ENCODE data around the gene LIMS2.

LIMS2 gene

DNA sequence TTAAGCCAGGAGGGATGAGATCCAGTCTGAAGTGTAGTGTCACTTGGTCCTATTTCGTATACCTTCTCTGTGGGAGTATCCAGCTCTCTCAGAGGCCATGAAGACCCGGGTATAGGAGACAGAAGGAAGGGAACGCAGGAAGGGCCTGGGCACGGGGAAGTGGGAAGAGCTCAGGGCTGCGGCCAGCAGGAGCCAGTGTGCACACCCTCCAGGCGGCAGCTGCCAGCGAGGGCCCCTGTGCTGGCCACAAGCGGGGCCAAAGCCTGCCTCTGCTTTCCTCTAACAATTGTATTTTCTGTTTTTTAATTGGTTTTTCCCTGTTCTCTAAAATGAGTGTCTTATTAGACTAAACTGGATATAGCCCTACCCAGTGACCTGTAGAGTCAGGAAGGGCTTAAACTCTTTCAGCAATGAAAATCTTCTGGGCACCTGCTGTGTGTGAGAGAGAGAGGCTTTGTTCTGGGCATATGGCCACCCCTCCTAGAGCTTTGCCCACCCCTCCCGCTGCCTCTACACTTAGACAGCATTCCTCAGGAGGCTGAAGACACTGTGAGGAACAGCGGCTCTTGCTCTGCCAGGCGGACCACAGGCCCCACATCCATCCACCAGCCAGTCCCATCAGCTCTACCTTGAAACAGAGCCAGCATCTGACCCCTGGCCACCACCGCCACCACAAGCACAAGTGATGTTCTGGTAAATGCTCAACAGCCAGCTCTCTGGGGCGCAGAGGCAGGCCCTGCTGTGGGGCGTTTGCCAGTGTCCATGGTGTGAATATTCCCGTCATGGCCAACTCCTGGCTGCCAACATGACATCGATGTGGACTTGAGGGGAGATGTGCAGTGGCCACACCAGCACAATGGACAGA is 19.9 kb downstream of the LIMS2 start:
- peak overlapping the region; percentile 60 for H3K23ac ChIP-seq (ENCODE audit: low read depth, low read length, poor library complexity)
- peaks cover 3 to 13% of the 10 kb centered on the region in 2 donors for H3K4me1 ChIP-seq (ENCODE audit: control insufficient read depth in 2 of 2, insufficient read depth in 1 of 2, low read depth in 1 of 2, low read length in 2 of 2)
- no peak overlapping the region for H3K4me3 ChIP-seq (ENCODE audit: low read length in 2 of 2)
- DNase-seq (ENCODE audit: low spot score), result peak; percentile 47
- no peak overlapping the region for H3K9ac ChIP-seq (ENCODE audit: low read depth, low read length, poor library complexity)
- H2AFZ ChIP-seq (ENCODE audit: low read length), result peak overlapping the region; percentile 28
- no peak overlapping the region for H2BK5ac ChIP-seq (ENCODE audit: low read length)
- peak overlapping the region; percentile 99 for H2AK5ac ChIP-seq (ENCODE audit: low read depth, low read length)
- H3K4ac ChIP-seq (ENCODE audit: low read length), result no peak overlapping the region
- H3K9me3 ChIP-seq (replicated peaks in 1 of 2; ENCODE audit: control insufficient read depth in 2 of 2, insufficient read depth in 1 of 2, low read depth in 1 of 2, low read length in 2 of 2), result peaks cover 0 to 2% of the 10 kb centered on the region in 2 donors
- peak overlapping the region; percentile 88 for H3K18ac ChIP-seq (ENCODE audit: low read length)
- H3K27ac ChIP-seq (replicated peaks; ENCODE audit: low read length), result peak overlapping the region; percentile 57
- no peak overlapping the region for H3K14ac ChIP-seq (ENCODE audit: low read length)
- H2BK120ac ChIP-seq (ENCODE audit: low read depth, low read length), result peak overlapping the region; percentile 77
- H4K91ac ChIP-seq (ENCODE audit: low read depth, low read length, poor library complexity), result peak overlapping the region; percentile 83
- WGBS, 2 donors (ENCODE audit: extremely low coverage in 2 of 2, insufficient read length in 2 of 2, insufficient replicate concordance in 1 of 2), result no CpG with 5 or more reads among the region's 16 CpGs
- H3K79me1 ChIP-seq (ENCODE audit: low read depth, low read length), result no peaks in the 10 kb centered on the region
- peak overlapping the region; percentile 99 for H2BK15ac ChIP-seq (ENCODE audit: low read length)
- no peaks in the 10 kb centered on the region for H3K36me3 ChIP-seq (replicated peaks in 1 of 2; ENCODE audit: control insufficient read depth in 2 of 2, insufficient read depth in 2 of 2, low read length in 2 of 2)
- H4K8ac ChIP-seq (ENCODE audit: low read depth, low read length), result no peak overlapping the region
- peaks cover 0 to 19% (median 2%) of the 10 kb centered on the region in 3 experiments for H3K27me3 ChIP-seq (ENCODE audit: control insufficient read depth in 3 of 3, insufficient read depth in 3 of 3, low read depth in 1 of 3, low read length in 3 of 3)
- H3K4me2 ChIP-seq (ENCODE audit: insufficient read depth, low read length, poor library complexity, severe bottlenecking), result no peak overlapping the region
- H2BK12ac ChIP-seq (ENCODE audit: low read length), result peak overlapping the region; percentile 93

DNA sequence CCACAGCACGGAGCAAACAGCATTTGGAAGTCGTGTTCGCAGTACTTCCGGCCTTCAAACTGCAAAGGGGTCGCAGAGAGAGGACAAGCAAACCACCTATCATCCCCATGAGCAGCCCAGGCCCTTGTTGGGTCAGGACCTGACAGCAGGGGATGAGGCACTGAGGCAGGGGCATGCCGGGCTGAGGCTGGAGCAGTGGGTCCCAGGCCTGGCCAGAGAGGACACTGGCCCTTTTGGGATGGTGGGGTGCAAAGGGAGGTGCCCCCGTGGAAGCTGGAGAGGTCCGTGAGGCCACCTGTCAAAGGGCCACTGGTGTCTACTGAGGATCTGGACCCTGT is 20.5 kb downstream of the LIMS2 start:
- Histone ChIP-seq H2AK5ac (ENCODE audit: low read depth, low read length) (peak overlapping the region; percentile 99), H3K79me1 (ENCODE audit: low read depth, low read length) (no peaks in the 10 kb centered on the region), H4K91ac (ENCODE audit: low read depth, low read length, poor library complexity) (peak overlapping the region; percentile 83), H3K9me3 (replicated peaks in 1 of 2; ENCODE audit: control insufficient read depth in 2 of 2, insufficient read depth in 1 of 2, low read depth in 1 of 2, low read length in 2 of 2) (peaks cover 0 to 2% of the 10 kb centered on the region in 2 donors), H2BK15ac (ENCODE audit: low read length) (peak overlapping the region; percentile 99), H3K9ac (ENCODE audit: low read depth, low read length, poor library complexity) (no peak overlapping the region), H3K36me3 (replicated peaks in 1 of 2; ENCODE audit: control insufficient read depth in 2 of 2, insufficient read depth in 2 of 2, low read length in 2 of 2) (no peaks in the 10 kb centered on the region), H3K23ac (ENCODE audit: low read depth, low read length, poor library complexity) (peak overlapping the region; percentile 60), H2BK12ac (ENCODE audit: low read length) (peak overlapping the region; percentile 93), H3K4me1 (ENCODE audit: control insufficient read depth in 2 of 2, insufficient read depth in 1 of 2, low read depth in 1 of 2, low read length in 2 of 2) (peaks cover 3 to 13% of the 10 kb centered on the region in 2 donors), H4K8ac (ENCODE audit: low read depth, low read length) (peak overlapping the region; percentile 45), H3K14ac (ENCODE audit: low read length) (peak overlapping the region; percentile 64), H3K4me3 (ENCODE audit: low read length in 2 of 2) (no peak overlapping the region), H3K27ac (replicated peaks; ENCODE audit: low read length) (peak overlapping the region; percentile 57), H3K4me2 (ENCODE audit: insufficient read depth, low read length, poor library complexity, severe bottlenecking) (no peak overlapping the region), H3K27me3 (ENCODE audit: control insufficient read depth in 3 of 3, insufficient read depth in 3 of 3, low read depth in 1 of 3, low read length in 3 of 3) (peaks cover 0 to 15% (median 2%) of the 10 kb centered on the region in 3 experiments), H2BK120ac (ENCODE audit: low read depth, low read length) (peak overlapping the region; percentile 77), H3K18ac (ENCODE audit: low read length) (peak overlapping the region; percentile 88), H2AFZ (ENCODE audit: low read length) (no peak overlapping the region), H2BK5ac (ENCODE audit: low read length) (no peak overlapping the region), H3K4ac (ENCODE audit: low read length) (peak overlapping the region; percentile 93)
- DNase-seq (ENCODE audit: low spot score), result no peak
- no CpG with 5 or more reads among the region's 8 CpGs for WGBS, 2 donors (ENCODE audit: extremely low coverage in 2 of 2, insufficient read length in 2 of 2, insufficient replicate concordance in 1 of 2)

DNA sequence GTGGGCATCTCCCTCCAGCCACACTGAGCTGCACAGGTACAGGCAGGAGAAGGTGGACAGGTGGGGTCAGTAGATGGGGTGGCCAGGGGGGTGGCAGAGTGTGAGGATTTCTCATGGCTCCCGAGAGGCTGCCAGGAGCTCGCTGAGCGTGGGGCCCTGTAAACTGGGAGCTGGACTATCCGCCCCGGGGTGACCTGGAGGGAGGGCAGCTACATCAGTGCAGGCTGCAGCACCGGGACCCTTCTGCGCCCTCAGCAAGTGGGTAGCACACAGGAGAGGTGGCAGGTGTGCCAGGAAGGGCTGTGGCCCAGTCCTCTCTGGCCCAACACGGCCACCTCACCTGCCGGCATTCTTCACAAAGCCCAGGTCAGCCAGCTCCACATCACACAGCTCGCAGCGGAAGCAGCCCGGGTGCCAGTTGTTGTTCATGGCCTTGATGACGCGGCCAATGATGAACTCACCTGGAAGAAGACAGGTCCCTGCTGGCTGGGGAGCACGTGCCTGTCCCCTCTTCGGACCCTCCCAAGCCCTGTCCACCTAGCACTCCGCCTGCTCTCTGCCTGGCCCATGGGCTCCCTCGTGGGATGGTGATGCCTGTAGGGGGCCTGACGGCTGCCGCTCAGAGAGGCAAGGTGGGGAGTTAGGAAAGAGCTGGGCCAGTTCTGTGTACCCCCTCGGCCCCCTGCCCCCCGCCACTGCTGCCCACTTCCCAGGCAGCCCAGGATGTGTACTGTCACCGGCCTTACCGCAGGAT is 21.1 kb downstream of the LIMS2 start:
- H3K23ac ChIP-seq (ENCODE audit: low read depth, low read length, poor library complexity), result peak overlapping the region; percentile 60

More for the DNA sequence above, 21.1 kb downstream of the LIMS2 start:
- Histone ChIP-seq H3K79me1 (ENCODE audit: low read depth, low read length) (no peaks in the 10 kb centered on the region), H3K9me3 (replicated peaks in 1 of 2; ENCODE audit: control insufficient read depth in 2 of 2, insufficient read depth in 1 of 2, low read depth in 1 of 2, low read length in 2 of 2) (peaks cover 0 to 2% of the 10 kb centered on the region in 2 donors), H3K4ac (ENCODE audit: low read length) (peak overlapping the region; percentile 93), H2BK12ac (ENCODE audit: low read length) (peak overlapping the region; percentile 93), H2AK5ac (ENCODE audit: low read depth, low read length) (peak overlapping the region; percentile 99), H3K4me2 (ENCODE audit: insufficient read depth, low read length, poor library complexity, severe bottlenecking) (no peak overlapping the region), H3K27me3 (ENCODE audit: control insufficient read depth in 3 of 3, insufficient read depth in 3 of 3, low read depth in 1 of 3, low read length in 3 of 3) (peaks cover 0 to 12% (median 2%) of the 10 kb centered on the region in 3 experiments), H4K91ac (ENCODE audit: low read depth, low read length, poor library complexity) (peak overlapping the region; percentile 83), H2AFZ (ENCODE audit: low read length) (no peak overlapping the region), H3K14ac (ENCODE audit: low read length) (peak overlapping the region; percentile 64), H4K8ac (ENCODE audit: low read depth, low read length) (peak overlapping the region; percentile 45), H3K27ac (replicated peaks; ENCODE audit: low read length) (no peak overlapping the region), H2BK120ac (ENCODE audit: low read depth, low read length) (peak overlapping the region; percentile 77), H2BK5ac (ENCODE audit: low read length) (no peak overlapping the region), H3K36me3 (replicated peaks in 1 of 2; ENCODE audit: control insufficient read depth in 2 of 2, insufficient read depth in 2 of 2, low read length in 2 of 2) (no peaks in the 10 kb centered on the region), H2BK15ac (ENCODE audit: low read length) (peak overlapping the region; percentile 99), H3K9ac (ENCODE audit: low read depth, low read length, poor library complexity) (no peak overlapping the region), H3K4me3 (ENCODE audit: low read length in 2 of 2) (no peak overlapping the region), H3K18ac (ENCODE audit: low read length) (peak overlapping the region; percentile 88), H3K4me1 (ENCODE audit: control insufficient read depth in 2 of 2, insufficient read depth in 1 of 2, low read depth in 1 of 2, low read length in 2 of 2) (peaks cover 3 to 13% of the 10 kb centered on the region in 2 donors)
- DNase-seq (ENCODE audit: low spot score), result no peak
- no CpG with 5 or more reads among the region's 24 CpGs for WGBS, 2 donors (ENCODE audit: extremely low coverage in 2 of 2, insufficient read length in 2 of 2, insufficient replicate concordance in 1 of 2)

All from neuronal stem cell (in vitro differentiated cells).